Pancreas (tissue), 10 donors: Measurements from ENCODE around the gene MALL. TPM values are rescaled to one million over a fixed set of nuclear protein-coding genes. Genes with fewer than 3 reads are reported as not detected.
A peak's percentile ranks its signal among the peaks of the same experiment; 100 is the strongest.
"Not testable (repeated sequence)": the region's sequence is repeated elsewhere in the genome, so short reads cannot be mapped to it uniquely, and the experiment has no call there.

Experiments used
- ATAC-seq, 4 donors: fragments of 200-7000 bp; cut with Tn5 transposase; one replicate each; pipeline versions ENCODE4 v1.8.0 to v1.9.1; 2020; ENCODE audit warnings: mild to moderate bottlenecking in 4 of 4, moderate library complexity in 4 of 4
- DNase-seq, 6 donors: peaks; one replicate each; pipeline ENCODE4 v3.0.0-alpha.2; 2020
- FAIRE-seq: peaks from 2 replicates; lab custom pipeline; 2012; peaks lifted over from hg19 to GRCh38; lab: Jason Lieb, UNC
- H3K27ac ChIP-seq, 4 donors: fragments of 200-600 bp; sonication (generic); 1 replicate in 3 of 4; 2 replicates in 1 of 4; pipeline versions ENCODE4 v1.5.0 to v1.8.0; 2020
- H3K27me3 ChIP-seq, 4 donors: fragments of 200-600 bp; one replicate each; pipeline ENCODE4 v1.8.0; 2021
- H3K36me3 ChIP-seq, 3 donors: fragments of 200-600 bp; sonication (generic) in 1 of 3; one replicate each; pipeline versions ENCODE4 v1.5.0 to v1.8.0; 2020 to 2021
- H3K4me1 ChIP-seq, 3 donors: fragments of 200-600 bp; one replicate each; pipeline ENCODE4 v1.8.0; 2021
- H3K4me3 ChIP-seq, 4 donors: fragments of 200-600 bp; sonication (generic) in 2 of 4; one replicate each; pipeline versions ENCODE4 v1.5.0 to v1.8.0; 2020 to 2021
- H3K9me3 ChIP-seq, 4 donors: fragments of 200-600 bp; one replicate each; pipeline ENCODE4 v1.8.0; 2021
- CTCF ChIP-seq, 4 donors: fragments of 200-600 bp; sonication (generic) in 3 of 4; IDR thresholded peaks; one replicate each; pipeline versions ENCODE4 v1.5.0 to v1.8.0; 2021; ENCODE audit warnings: antibody characterized with exemption in 4 of 4
- WGBS, 2 donors: extraction: QIAGEN DNeasy Blood & Tissue Kit; methylation state at CpG; one replicate each; pipeline ENCODE4 v1.1.7; 2013; 5-methylcytosine and 5-hydroxymethylcytosine counted together
- intact Hi-C, 3 donors: fragments of 100-400 bp; cut with DNase I; formaldehyde crosslinking; loops; one replicate each; pipeline versions ENCODE4 v1.11.1 to v1.14.2; 2022
- polyA plus RNA-seq, 2 donors: library from polyadenylated mRNA; stranded (reverse); fragments of 200-250 nt; gene quantifications; one replicate each; pipeline ENCODE4 v1.2.3, GENCODE V29; 2013
- total RNA-seq, 6 donors: library from RNA; stranded (reverse); fragmentation: NEBNext Ultra II Directional in 4 of 6; extraction: Animal tissue kit (Norgen Biotek cat#: 25700) in 4 of 6; gene quantifications; one replicate each; pipeline versions ENCODE4 v1.2.1 to v1.2.4, GENCODE V29; 2021 to 2023
- donor health status: healthy with polysubstance abuse.
- donor health status: DM: no; HTN: no; CAD: no; lungs with moderate emphysema.
- donor health status: DM: no; HTN: no; CAD: no.
- donor health status: control.
- donor health status: control.
- donor health status: Bipolar disorder and iron deficiency.
- donor health status: DM: yes; HTN: yes; CAD: no.
- donor health status: DM: no; HTN: no; CAD: no.
- donor health status: DM: no; HTN: no; CAD: no.
- donor health status: DM: yes; HTN: yes; CAD: no.

Gene MALL
- total RNA-seq (10 to 100 TPM in 2 of 6 donors, 1 to 10 TPM in 4; 2.4 to 12.9 (median 4.3) TPM), polyA plus RNA-seq (1 to 10 TPM; 2.5 to 4.2 TPM)

DNA sequence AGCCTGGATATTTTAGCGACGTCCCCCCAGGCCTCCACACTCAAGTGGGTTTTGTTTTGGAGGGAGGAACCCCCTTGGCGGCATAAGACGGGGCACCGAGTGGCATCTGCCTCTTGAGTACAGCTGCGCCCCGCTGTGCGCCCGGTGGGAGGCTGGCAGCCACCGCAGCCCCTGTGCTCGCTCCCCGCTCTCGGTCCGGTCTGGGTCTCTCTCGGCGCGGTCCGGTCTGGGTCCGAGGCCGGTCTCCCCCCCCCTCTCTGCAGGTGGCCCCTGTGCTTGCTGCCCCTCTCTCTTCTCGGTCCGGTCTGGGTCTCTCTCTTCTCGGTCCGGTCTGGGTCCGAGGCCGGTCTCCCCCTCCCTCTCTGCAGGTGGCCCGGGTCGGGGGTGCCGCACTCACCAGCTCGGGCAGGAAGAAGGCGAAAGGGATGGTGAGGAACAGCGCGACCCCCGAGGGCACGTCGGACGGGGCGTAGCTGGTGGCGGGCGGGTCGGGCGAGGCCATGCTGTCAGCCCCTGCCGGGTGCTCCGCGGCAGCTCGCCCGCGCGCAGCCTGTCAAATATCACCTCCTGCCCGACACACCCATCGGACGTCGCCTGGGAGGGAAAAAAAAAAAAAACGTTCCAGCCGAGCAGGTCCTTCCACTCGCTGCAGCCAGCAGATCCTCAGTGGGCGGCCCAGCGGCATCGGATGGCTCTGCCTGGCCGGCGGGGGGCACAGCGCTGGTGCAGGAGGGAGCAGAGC lies at the start of gene MALL:
MALL (minus strand) TSS at position 532 of the 742 bp plus-strand sequence; CDS start at position 502, 30 bp downstream.
- no peak for TF ChIP-seq CTCF (IDR thresholded peaks at IDR 0.05)
- FAIRE-seq = no peak
- DNase-seq = peak in 1 of 6 donors; percentile 46
- peak; percentile 80 to 92 (median 84) for ATAC-seq
- no peaks in the 10 kb centered on the region for H3K27me3 ChIP-seq
- peaks cover 0 to 5% (median 4%) of the 10 kb centered on the region in 3 donors for H3K4me1 ChIP-seq
- 10% methylated on average over 60 to 62 of the region's 62 CpGs for WGBS, 2 donors
- H3K9me3 ChIP-seq = no peaks in the 10 kb centered on the region
- H3K36me3 ChIP-seq = no peaks in the 10 kb centered on the region
- H3K4me3 ChIP-seq = peak within 1 kb of the TSS in 2 of 4 donors; percentile 20 to 43
- peak within 1 kb of the TSS in 2 of 4 donors; percentile 12 to 55 for H3K27ac ChIP-seq
- intact Hi-C loops = no loop called here

- 28% methylated on average over 4 of the region's 4 CpGs for WGBS, 2 donors
- H3K9me3 ChIP-seq = no peaks in the 10 kb centered on the region
- H3K27ac ChIP-seq = no peak overlapping the region
- ATAC-seq = peak; percentile 69 to 96 (median 93)
- H3K4me1 ChIP-seq = no peaks in the 10 kb centered on the region
- peak; percentile 38 to 70 (median 58) for TF ChIP-seq CTCF (IDR thresholded peaks at IDR 0.05)
- no peak overlapping the region for H3K4me3 ChIP-seq
- H3K36me3 ChIP-seq = no peaks in the 10 kb centered on the region
- peak; percentile 98 for FAIRE-seq
- peak in 2 of 6 donors; percentile 5 to 28 for DNase-seq
- intact Hi-C loops = no loop called here
- no peaks in the 10 kb centered on the region for H3K27me3 ChIP-seq
Measured at GRCh38 chr2:110157153-110157793, 41.7 kb upstream of the MALL start.

DNA sequence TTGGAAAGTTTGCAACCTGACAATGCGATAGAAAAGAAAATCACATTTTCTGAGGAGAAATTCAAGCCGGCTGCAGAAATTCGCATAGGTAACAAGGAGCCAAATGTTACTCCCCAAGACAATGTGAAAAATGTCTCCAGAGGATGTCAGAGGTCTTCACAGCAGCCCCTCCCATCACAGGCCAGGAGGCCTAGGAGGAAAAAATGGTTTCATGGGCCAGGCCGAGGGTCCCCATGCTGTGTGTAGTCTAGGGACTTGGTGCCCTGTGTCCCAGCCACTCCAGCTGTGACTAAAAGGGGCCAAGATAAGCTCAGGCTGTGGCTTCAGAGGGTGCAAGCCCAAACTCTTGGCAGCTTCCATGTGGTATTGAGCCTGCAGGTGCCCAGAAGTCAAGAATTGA lies 39.2 kb upstream of the MALL start:
- WGBS, 2 donors = 88 to 97% methylated on average over 4 of the region's 4 CpGs
- ATAC-seq, H3K9me3 ChIP-seq, H3K36me3 ChIP-seq, H3K27me3 ChIP-seq, intact Hi-C loops, H3K4me3 ChIP-seq, H3K27ac ChIP-seq, H3K4me1 ChIP-seq, DNase-seq, FAIRE-seq: not testable (repeated sequence)

DNA sequence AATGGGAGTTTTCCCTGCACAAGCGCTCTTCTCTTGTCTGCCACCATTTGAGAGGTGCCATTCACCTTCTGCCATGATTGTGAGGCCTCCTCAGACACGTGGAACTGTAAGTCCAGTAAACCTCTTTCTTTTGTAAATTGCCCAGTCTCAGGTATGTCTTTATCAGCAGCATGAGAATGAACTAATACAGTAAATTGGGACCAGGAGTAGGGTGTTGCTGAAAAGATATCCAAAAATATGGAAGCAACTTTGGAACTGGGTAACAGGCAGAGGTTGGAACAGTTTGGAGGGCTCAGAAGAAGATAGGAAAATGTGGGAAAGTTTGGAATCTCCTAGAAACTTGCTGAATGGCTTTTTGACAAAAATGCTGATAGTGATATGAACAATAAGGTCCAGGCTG lies 38.6 kb upstream of the MALL start:
- H3K4me3 ChIP-seq, H3K27ac ChIP-seq, DNase-seq, H3K9me3 ChIP-seq, FAIRE-seq, ATAC-seq, H3K36me3 ChIP-seq, H3K27me3 ChIP-seq, intact Hi-C loops, H3K4me1 ChIP-seq: not testable (repeated sequence)
- 72 to 87% methylated on average over 2 of the region's 2 CpGs for WGBS, 2 donors

DNA sequence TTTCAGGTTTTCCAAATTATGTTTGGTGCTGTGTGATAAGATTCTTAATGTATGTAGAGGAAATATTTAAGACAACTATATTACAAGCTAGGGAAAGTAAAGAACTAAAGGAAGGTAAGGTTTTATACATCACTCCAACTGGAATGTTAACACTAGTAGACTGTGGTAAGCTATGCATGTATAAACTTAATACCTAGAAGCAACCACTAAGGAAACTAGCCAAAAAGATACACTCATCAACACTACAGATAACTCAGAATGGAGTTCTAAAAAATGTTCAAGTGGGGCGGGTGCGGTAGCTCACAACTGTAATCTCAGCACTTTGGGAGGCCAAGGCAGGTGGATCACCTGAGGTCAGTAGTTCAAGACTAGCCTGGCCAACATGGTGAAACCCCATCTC lies 37.8 kb upstream of the MALL start:
- no peak for TF ChIP-seq CTCF (IDR thresholded peaks at IDR 0.05)
- 91 to 95% methylated on average over 2 of the region's 2 CpGs for WGBS, 2 donors
- ATAC-seq = no peak
- H3K27me3 ChIP-seq = no peaks in the 10 kb centered on the region
- H3K27ac ChIP-seq = no peak overlapping the region
- H3K36me3 ChIP-seq = no peaks in the 10 kb centered on the region
- no peak overlapping the region for H3K4me3 ChIP-seq
- no peaks in the 10 kb centered on the region for H3K9me3 ChIP-seq
- no peak for DNase-seq
- H3K4me1 ChIP-seq = no peaks in the 10 kb centered on the region
- no peak for FAIRE-seq
- intact Hi-C loops = no loop called here
